KG1 (cell line): ENCODE data around the gene WDR43.

Experiments used
- DNase-seq: peaks from one replicate; lab custom pipeline; 2025; lab: John Stamatoyannopoulos, UW

Gene WDR43

GRCh38 chr2:28908172-28908571 lies 13.7 kb downstream of the WDR43 start:
- no peak for DNase-seq

- no peak for DNase-seq
Observed at GRCh38 chr2:28909655-28910353, 15.3 kb downstream of the WDR43 start.

GRCh38 chr2:28915939-28916338 lies 21.5 kb downstream of the WDR43 start:
- DNase-seq = no peak

GRCh38 chr2:28926847-28927246 lies 32.4 kb downstream of the WDR43 start:
- no peak for DNase-seq

GRCh38 chr2:28927469-28927868 lies 33.0 kb downstream of the WDR43 start:
- DNase-seq = no peak

- no peak for DNase-seq
Observed at GRCh38 chr2:28927878-28928277, 33.4 kb downstream of the WDR43 start.

- no peak for DNase-seq
Observed at GRCh38 chr2:28929581-28929980, 35.1 kb downstream of the WDR43 start.

- DNase-seq = no peak
Observed at GRCh38 chr2:28930205-28930604, 35.7 kb downstream of the WDR43 start.

- no peak for DNase-seq
Observed at GRCh38 chr2:28934769-28935168, 40.3 kb downstream of the WDR43 start.

GRCh38 chr2:28941008-28941407 lies 46.5 kb downstream of the WDR43 start:
- DNase-seq = no peak

GRCh38 chr2:28944535-28945248 lies 50.2 kb downstream of the WDR43 start:
- no peak for DNase-seq

- no peak for DNase-seq
Observed at GRCh38 chr2:28948160-28948559, 53.7 kb downstream of the WDR43 start.

GRCh38 chr2:28949190-28949589 lies 54.7 kb downstream of the WDR43 start:
- no peak for DNase-seq

- DNase-seq = no peak
Observed at GRCh38 chr2:28949617-28950305, 55.3 kb downstream of the WDR43 start.

GRCh38 chr2:28950941-28951630 lies 56.6 kb downstream of the WDR43 start:
- DNase-seq = no peak

- DNase-seq = no peak
Observed at GRCh38 chr2:28951910-28952835, 57.7 kb downstream of the WDR43 start.

GRCh38 chr2:28952836-28953211 lies 58.4 kb downstream of the WDR43 start:
- peak; percentile 50 for DNase-seq

GRCh38 chr2:28955467-28955866 lies 61.0 kb downstream of the WDR43 start:
- DNase-seq = no peak

GRCh38 chr2:28956415-28956826 lies 62.0 kb downstream of the WDR43 start:
- DNase-seq = no peak

- no peak for DNase-seq
Observed at GRCh38 chr2:28956890-28957289, 62.4 kb downstream of the WDR43 start.

- peak; percentile 68 for DNase-seq
Observed at GRCh38 chr2:28958689-28959088, 64.2 kb downstream of the WDR43 start.
